HFF-Myc (cell line): ENCODE data around the gene FZR1.

Experiments
- DNase-seq: peaks from one replicate; pipeline ENCODE4 v3.0.0-alpha.2; 2011; ENCODE audit warnings: low read depth; ENCODE audit errors: extremely low read depth
- H3K4me3 ChIP-seq: replicated peaks from 2 replicates; pipeline ENCODE4 v1.5.1; 2011; ENCODE audit warnings: low read depth, mild to moderate bottlenecking, control low read depth, low read length
- TF ChIP-seq, protein P1 (sequence below): IDR thresholded peaks from 2 replicates; pipeline ENCODE4 v1.5.1; 2012; ENCODE audit warnings: mild to moderate bottlenecking, low read depth, low read length, control low read depth; ENCODE audit errors: missing control alignments

The FZR1 gene

DNA sequence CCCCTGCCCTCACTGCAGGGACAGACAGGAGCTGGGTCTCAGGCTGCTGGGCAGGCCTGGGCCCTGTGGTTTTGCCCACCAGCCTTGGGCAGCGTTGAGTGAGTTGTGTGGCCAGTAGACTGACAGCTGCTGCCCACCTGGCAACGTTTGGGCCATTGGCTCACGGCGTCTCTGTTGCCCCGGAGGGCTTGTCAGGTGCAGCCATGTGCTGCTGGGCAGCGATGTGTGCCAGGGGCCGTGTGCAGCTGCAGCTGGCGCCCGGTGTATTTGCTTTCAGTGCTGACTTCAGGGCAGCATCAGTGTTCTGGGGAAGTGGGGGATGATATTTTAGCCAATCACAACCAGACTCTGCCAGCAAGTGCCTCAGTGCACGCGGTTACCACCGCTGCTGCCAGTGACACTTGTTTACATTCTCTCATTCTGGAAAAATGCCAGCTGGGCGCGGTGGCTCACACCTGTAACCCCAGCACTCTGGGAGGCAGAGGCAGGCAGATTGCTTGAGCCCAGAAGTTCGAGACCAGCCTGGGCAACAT is 10.6 kb downstream of the FZR1 start:
- H3K4me3 ChIP-seq = no peak overlapping the region
- DNase-seq = no peak
- TF ChIP-seq, protein P1, sequence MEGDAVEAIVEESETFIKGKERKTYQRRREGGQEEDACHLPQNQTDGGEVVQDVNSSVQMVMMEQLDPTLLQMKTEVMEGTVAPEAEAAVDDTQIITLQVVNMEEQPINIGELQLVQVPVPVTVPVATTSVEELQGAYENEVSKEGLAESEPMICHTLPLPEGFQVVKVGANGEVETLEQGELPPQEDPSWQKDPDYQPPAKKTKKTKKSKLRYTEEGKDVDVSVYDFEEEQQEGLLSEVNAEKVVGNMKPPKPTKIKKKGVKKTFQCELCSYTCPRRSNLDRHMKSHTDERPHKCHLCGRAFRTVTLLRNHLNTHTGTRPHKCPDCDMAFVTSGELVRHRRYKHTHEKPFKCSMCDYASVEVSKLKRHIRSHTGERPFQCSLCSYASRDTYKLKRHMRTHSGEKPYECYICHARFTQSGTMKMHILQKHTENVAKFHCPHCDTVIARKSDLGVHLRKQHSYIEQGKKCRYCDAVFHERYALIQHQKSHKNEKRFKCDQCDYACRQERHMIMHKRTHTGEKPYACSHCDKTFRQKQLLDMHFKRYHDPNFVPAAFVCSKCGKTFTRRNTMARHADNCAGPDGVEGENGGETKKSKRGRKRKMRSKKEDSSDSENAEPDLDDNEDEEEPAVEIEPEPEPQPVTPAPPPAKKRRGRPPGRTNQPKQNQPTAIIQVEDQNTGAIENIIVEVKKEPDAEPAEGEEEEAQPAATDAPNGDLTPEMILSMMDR = no peak

GRCh38 chr19:3517638-3518037 is 11.5 kb downstream of the FZR1 start:
- no peak for DNase-seq
- no peak overlapping the region for H3K4me3 ChIP-seq
- TF ChIP-seq, protein P1 = no peak

GRCh38 chr19:3518255-3518654 is 12.1 kb downstream of the FZR1 start:
- TF ChIP-seq, protein P1 = no peak
- no peak overlapping the region for H3K4me3 ChIP-seq
- DNase-seq = no peak

GRCh38 chr19:3518659-3519058 is 12.5 kb downstream of the FZR1 start:
- no peak for DNase-seq
- no peak overlapping the region for H3K4me3 ChIP-seq
- TF ChIP-seq, protein P1 = no peak

DNA sequence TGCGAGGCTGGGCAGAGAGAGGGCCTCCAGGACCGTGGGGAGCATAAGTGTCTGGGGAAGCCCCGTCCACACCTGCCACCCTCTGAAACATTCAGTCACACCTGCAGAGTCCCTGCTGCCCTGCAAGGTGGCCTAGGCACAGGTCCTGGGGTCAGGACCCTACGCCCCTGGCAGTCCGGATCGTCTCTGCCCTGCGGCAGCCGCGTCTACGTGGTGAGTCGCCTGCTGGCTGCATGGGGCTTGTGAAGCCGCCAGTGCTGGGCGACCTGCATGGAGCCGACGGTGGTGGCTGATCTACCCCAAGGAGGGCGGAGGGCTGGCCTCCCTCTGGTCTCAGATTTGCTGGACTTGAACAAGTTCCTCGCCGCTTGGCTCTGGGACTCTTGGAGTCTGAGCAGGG is 13.0 kb downstream of the FZR1 start:
- TF ChIP-seq, protein P1 = no peak
- H3K4me3 ChIP-seq = no peak overlapping the region
- no peak for DNase-seq

DNA sequence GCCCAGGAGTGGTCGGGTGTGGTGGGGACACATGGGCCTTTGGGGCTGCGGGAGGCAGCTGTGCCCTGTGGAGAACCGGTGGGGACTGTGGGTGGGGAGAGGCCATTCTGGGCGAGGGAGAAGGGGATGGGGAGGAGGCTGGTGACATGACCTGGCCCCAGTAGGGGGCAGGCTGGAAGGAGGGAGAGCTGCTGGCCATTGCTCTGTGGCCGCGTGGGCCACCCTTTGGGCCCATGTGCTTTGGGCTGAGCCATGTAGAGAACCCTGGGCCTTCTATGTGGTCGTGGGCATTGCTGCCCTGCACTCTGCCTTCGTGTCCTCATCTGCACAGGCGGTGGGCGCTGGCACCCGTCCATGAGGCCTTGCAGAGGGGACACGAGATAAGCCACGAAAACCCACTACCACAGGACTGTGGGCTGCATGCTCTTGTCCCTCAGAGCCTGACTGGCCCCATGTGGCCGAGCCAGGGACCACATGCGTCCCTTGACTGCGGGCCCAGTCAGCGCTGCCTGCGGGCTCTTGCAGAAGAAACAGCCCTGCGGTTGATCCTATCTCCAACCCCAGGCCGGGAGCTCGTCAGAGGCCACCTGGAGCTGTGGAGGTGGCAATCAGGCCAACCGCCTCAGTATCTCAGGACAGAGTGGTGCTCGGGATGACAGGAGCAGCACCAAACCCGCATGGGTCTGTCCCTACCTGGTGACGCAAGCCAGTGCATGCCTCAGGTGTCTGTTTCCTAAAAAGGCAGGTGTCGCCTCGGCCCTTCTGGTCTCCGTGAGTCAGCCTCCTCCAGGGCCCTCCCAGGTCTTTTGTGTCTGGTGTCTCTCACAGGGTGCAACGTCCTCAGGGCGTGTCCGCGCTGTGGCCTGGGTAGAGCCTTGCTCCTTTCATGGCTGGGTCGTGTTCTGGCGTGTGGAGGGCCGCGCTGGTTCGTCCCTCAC is 14.3 kb downstream of the FZR1 start:
- TF ChIP-seq, protein P1 = no peak
- DNase-seq = no peak
- H3K4me3 ChIP-seq = no peak overlapping the region
